GM20000 (cell line): ENCODE measurements around the gene PLAC9.

Experiments used
- DNase-seq: peaks from one replicate; pipeline ENCODE4 v3.0.0; 2012; ENCODE audit warnings: low spot score
- TF ChIP-seq, protein P1 (sequence below): IDR thresholded peaks from 2 replicates; pipeline ENCODE4 v1.5.1; 2012; ENCODE audit warnings: mild to moderate bottlenecking, control low read depth; ENCODE audit errors: extremely low read depth, missing control alignments

PLAC9 gene

DNA sequence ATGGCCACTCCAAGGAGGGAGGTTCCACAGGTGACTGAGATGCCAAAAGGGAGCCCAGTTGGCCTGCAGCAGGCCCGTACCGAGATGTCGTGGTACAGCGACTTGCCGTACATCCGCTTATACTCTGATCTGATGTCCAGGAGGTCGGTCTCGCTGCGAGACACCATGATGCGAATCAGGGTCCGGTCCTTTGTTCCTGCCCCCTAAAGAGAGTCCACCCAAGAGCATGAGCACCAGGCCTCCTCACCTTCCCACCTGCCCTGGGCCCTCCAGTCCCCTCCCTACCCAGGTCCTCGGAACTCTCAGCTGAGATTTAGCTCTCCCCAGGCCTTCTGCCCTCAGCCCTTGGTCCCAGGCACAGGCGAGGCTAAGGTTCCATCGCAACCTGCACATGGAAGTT lies 25.0 kb downstream of the PLAC9 start:
- TF ChIP-seq, protein P1, sequence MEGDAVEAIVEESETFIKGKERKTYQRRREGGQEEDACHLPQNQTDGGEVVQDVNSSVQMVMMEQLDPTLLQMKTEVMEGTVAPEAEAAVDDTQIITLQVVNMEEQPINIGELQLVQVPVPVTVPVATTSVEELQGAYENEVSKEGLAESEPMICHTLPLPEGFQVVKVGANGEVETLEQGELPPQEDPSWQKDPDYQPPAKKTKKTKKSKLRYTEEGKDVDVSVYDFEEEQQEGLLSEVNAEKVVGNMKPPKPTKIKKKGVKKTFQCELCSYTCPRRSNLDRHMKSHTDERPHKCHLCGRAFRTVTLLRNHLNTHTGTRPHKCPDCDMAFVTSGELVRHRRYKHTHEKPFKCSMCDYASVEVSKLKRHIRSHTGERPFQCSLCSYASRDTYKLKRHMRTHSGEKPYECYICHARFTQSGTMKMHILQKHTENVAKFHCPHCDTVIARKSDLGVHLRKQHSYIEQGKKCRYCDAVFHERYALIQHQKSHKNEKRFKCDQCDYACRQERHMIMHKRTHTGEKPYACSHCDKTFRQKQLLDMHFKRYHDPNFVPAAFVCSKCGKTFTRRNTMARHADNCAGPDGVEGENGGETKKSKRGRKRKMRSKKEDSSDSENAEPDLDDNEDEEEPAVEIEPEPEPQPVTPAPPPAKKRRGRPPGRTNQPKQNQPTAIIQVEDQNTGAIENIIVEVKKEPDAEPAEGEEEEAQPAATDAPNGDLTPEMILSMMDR: no peak
- DNase-seq: no peak

DNA sequence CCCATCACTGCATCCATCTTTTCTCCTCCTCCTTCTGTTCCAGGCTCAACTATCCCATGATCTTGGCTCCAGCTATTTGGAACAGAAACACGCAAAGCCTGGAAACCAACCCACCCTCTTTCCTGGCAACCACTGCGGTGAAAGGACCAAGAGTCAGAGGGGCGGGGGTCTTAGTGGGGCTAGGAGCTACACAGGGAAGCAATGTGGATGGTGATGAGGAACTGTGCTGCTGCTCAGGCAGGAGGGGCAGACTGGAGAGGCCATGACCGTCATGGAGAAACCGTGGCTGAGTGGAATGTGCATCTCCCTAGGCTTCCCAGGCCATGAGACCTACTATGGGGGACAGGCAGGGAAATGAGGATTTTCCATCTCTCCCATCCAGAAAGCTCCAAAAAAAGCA lies 25.6 kb downstream of the PLAC9 start:
- TF ChIP-seq, protein P1: no peak
- no peak for DNase-seq

DNA sequence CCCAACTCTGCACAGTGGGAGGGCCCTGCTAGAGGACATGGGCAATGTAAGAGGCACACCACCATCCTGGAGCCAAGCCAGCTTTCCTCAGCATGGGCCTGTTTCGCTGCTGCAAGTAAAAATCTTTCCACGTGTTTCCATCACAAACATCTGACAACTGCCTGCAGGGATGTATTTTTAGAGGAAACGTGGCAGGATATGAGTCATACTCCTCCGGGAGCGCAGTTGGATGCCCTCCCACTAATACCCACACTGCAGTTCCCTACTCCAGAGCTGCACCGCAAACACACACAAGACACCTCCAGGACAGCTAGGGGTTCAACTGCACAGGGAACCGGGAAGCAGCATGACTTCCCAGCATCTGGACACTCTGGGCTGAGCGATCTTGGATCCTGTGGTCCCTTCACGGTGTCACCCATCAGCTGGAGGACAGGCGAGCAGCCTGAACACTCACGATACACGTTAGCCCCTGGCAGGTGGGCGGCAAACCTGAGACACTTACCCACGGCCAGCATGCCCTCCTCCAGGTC lies 26.1 kb downstream of the PLAC9 start:
- TF ChIP-seq, protein P1: no peak
- no peak for DNase-seq

DNA sequence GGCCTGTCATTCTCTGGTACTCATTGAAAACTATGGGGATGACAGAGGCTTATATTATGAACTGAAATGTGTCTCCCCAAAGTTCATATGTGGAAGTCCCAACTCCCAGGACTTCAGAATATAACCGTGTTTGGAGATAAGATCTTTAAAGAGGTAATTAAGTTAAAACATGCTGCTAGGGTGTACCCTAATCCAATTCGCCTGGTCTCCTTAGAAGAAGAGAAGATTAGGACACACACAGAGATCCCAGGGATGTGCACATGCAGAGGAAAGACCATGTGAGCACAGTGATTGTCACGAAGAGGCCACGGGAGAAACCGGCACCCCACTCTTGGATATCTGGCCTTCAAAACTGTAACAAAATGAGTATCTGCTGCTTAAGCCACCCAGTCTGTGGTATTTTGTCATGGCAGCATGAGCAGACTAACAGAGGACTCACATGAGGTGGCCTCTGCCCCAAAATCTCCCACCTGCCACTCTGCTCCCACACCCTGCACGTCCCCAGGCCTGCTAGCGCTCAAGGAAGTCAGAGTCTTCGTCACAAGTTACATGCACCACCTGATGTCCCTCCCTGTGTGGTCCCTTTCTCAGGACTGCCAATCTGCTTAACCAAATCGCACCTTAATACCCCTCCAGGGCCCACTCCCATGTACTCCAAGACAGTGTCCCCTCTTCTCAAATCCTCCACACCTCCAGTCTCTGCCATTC lies 26.8 kb downstream of the PLAC9 start:
- no peak for DNase-seq
- TF ChIP-seq, protein P1: no peak

DNA sequence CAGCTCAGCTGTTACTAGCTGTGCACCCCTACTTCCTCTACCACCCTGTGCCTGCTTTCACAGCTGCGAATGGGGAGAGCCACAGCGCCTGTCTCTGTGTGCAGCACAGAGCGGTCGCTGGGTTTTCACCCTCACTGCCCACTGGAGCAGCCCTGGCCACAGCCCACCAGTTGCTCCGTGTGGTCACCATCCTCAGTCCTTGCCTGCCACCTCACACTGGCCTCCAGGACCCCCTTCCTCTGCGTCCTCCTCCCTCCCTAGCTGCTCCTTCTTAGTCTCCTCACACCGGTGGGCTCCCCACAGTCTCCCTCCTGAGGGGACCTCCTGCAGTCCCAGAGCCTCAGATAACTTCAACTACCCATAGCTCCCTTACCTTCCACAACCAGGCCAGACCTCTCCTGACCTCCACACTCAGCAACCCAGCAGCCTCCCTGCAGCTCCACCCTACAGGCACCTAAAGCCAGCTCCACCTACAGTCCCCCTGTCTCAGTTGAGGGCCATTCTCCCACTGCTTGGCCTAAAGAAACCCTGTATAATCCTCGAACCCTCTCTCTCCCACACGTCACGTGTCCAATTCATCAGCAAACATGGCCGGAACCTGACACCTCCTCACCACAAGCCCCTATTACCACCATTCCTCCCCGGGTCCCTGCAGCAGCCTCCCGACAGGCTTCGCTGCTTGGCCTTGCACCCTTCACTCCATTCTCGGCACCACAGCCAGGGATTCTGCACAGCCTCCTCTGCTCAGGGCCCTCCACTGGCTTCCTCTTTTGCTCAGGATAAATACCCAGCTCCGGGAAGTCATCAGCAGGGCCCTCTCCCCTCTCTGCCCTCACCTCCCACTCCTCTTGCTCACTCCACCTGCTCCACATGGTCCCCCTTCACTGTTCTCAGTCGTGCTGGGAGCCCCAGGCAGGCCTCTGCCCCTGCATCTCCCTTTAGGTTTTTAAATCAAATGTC lies 28.1 kb downstream of the PLAC9 start:
- TF ChIP-seq, protein P1: no peak
- DNase-seq: no peak

DNA sequence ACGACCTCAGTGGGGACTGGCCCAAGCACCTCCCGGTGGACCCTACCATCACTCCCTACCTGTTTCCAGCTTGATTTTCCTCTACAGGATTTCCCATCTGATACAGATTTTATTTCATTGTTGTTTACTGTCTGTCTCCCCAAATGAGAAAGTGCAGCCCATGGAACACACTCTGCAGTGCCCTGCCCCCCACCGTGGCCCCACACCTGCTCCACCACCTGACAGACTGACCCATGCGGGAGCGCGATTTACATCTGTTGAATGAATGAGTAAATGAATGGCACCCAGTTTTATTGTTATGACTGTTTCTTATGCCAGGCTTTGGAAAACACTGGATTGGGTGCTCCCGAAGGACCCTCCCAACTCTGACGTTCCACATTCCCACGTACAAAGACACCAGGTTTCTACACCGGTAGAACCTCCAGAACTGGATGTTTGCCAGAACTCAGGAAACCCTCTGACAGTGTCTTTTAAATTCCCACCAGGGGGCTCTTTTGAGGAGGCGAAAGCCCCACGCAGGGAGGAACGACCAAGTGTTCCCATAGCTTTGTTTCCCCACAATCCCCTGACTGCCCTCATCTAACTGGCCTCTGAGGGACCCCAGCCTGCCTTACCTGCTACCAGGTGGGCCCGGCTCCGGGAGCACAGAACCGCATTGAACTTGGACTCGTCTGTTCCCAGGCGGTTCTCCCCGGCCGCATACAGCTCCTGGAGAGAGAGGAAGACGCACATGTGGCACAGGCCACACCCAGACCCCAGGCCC lies 29.0 kb downstream of the PLAC9 start:
- DNase-seq: no peak
- TF ChIP-seq, protein P1: no peak
